NCI-H82 (cell line): ENCODE data around the gene STX8.

ENCODE experiments used
- DNase-seq: peaks from one replicate; lab custom pipeline; 2025; lab: John Stamatoyannopoulos, UW

The STX8 gene

DNA sequence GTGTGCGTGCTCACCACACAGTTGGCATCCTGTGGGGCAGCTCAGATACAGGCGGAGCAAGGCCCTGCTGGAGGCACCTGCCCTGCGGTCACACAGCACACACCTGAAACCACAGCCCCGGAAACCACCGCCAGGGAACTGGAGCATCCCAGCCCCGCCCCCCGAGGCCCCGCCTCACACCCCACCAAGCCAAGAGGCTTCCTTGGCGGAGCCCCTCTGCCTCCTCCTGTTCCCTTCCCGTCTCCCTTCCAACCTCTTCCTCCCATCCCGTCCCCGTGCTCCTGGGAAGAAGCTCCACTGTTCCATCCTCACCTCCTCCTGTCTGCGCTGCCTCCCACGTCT lies 348.9 kb downstream of the STX8 start:
- no peak for DNase-seq

- no peak for DNase-seq
Measured at GRCh38 chr17:9226130-9226793, 349.4 kb downstream of the STX8 start.

- DNase-seq: no peak
Measured at GRCh38 chr17:9225305-9226101, 350.1 kb downstream of the STX8 start.

DNA sequence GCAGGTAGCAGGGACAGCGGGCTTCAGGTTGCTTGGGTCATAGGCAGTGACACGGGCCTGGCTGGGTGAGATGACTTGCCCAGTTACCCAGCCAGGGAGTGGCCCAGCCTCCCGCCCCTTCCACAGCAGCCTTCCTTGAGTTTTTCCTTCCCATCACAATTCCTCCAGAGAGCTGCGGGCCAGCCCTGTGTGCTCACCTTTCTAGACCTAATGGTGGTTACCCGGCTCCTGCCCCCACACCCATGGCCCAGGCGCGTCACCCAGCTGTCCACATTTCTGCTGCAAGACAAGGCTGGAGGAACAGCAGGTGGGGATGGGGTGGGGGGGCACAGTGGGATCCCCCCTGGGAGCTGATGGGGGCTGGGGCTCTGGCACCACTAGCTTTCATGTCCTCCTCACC lies 351.1 kb downstream of the STX8 start:
- no peak for DNase-seq

DNA sequence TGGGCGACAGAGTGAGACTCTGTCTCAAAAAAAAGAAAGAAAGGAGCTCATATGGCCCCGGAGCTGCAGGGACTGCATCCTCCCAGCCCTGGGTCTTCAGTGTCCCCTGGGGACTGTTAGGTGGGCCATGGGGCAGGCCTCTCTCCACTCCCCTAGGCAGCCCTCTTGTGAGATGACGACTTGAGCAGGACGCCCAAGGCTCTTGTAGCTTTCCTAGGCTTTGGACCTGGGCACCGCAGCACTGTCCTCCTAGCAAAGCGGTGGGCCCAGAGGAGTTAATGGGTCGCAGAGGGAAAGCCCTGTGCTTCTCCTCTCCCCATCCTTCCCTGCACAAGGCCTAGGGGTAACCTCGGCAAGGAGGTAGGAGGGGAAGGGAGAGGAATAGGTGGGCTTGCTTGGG lies 352.1 kb downstream of the STX8 start:
- no peak for DNase-seq

- DNase-seq: no peak
Measured at GRCh38 chr17:9221922-9222180, 353.8 kb downstream of the STX8 start.

GRCh38 chr17:9221147-9221921 lies 354.3 kb downstream of the STX8 start:
- no peak for DNase-seq

DNA sequence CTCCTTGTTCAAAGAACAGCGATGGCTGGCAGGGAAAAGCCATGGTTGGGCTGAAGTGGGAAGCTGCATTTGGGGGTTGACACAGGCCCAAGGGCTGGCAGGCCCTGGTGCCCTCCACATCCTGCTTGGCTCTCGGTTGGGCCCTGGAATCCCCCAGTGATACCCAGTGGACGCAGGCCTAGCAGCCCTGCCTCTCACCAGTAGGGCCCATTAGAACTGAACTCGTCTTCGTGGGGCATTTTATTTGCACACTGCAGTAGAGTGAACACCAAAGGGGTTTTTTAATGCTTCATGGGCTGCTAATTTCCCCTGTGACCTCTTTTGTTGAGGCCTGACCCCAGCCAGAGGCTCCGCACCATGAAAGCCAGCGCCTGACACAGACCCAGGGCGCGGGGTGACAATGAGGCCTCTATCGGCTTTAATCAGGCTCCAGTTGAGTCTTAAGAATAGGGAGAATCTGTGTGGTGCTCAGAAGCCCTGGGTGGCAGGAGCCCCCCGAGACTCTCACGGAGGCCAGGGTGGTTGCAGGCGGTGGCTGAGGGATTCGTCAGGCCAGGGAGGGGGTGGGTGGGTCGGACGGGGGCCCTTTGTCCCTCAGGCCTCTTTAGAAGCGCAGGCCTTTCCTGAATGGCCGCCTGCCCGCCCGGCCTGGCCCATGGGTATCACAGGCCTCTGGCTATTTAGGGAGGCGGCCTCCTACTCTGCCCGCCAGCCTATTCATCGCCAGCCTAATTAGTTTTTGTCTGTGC lies 355.0 kb downstream of the STX8 start:
- DNase-seq: no peak

GRCh38 chr17:9219631-9220397 lies 355.8 kb downstream of the STX8 start:
- DNase-seq: no peak

GRCh38 chr17:9218911-9219310 lies 356.7 kb downstream of the STX8 start:
- no peak for DNase-seq

GRCh38 chr17:9218064-9218635 lies 357.5 kb downstream of the STX8 start:
- no peak for DNase-seq

GRCh38 chr17:9217151-9218056 lies 358.2 kb downstream of the STX8 start:
- DNase-seq: no peak

DNA sequence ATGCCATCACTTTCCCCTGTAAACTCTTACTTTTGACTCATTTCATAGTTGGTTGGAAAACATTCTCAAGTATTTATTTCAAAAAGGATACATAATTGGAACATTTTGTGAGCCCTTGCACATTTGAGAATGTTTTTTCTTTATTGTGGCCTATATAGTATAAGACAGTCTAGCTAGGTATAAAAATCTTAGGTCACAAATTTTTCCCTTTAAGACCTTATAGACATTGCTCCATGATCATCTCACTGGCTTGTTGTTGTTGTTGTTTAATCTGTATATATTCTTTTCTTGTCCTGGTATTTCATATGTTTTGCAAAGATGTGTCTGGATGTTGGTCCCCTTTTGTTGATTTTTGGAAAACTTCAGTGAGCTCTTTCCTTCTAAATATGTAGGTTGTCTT lies 360.2 kb downstream of the STX8 start:
- DNase-seq: no peak

DNA sequence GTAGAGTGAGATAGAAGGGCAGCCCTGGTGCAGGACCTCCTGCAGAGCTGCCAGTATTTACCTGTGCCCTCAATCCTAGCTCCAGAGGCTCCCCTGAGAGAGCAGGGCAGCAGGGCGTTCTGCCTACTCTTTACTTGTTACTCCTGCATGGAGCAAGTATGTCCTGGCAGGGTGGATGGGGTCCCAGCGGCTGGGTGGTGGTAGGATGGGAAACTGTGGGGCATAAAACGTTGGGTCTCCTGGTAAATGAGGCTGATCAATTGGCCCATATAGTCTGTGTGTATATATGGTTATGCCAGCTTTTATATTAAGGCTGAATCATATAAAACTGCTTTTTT lies 362.3 kb downstream of the STX8 start:
- DNase-seq: no peak

GRCh38 chr17:9212376-9213302 lies 363.0 kb downstream of the STX8 start:
- DNase-seq: no peak

DNA sequence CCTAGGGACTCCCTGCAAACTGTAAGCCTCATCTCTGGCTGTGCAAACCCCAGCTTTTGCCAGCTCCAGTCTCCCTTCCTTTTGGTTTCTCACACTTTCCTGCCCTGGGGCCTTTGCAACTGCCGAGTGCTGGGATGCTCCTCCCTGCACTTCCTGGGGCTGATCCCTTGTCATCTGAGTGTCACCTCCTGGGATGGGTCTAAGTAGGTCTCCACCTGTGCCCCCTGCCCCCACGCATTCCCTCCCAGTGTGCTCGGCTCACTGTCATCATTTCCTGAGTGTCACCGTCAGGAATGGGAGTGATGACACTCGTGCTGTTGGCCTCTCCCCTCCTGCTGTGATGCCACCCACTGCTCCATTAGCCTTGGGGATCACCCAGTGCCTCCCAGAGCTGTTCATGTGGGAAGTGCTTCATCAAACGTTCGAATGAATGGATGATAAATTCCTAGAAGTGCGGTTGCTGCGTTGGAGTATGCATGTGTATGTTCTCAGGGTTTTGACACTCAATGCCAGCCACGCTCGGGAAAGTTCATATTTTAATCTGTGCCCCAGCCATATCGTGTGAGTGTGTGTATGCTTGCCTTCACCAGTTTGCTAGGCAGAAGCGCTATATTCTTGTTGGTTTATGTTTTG lies 364.4 kb downstream of the STX8 start:
- no peak for DNase-seq

- DNase-seq: no peak
Measured at GRCh38 chr17:9209781-9210370, 365.7 kb downstream of the STX8 start.

DNA sequence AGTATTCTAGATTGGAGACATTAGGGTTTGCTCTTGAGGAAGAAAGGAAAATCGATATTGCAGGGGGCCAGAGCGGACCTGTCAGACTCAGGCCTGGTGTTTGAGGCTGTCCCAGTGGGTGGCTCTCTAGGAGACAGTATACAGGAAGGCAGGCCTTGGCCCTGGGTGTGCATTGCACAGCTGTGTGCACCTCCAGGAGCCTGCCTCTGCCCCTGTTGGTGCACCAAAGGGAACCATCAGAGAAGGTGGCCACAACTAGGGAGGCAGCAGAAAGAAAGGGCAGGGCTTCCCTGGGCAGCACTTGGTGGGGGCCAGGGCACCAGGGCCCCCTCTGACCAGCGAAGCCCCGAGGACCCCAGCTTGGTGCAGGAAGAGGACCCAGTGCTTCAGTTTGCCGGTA lies 366.3 kb downstream of the STX8 start:
- no peak for DNase-seq
